SK-N-SH treated with all-trans-retinoic acid at 6 μM for 48 hours (cell line): ENCODE measurements around the gene AKT1.

Experiments used
- ARNTL ChIP-seq: fragments of 450-650 bp; formaldehyde crosslinking; IDR thresholded peaks from 2 replicates; pipeline ENCODE4 v1.5.0; 2020; ENCODE audit warnings: low read depth, mild to moderate bottlenecking, moderate library complexity, borderline replicate concordance
- CSDC2 ChIP-seq: fragments of 250-450 bp; sonication (Bioruptor Pico); IDR thresholded peaks from 2 replicates; pipeline ENCODE4 v1.5.0; 2020; ENCODE audit warnings: mild to moderate bottlenecking, moderate library complexity
- ESRRG ChIP-seq: fragments of 250-450 bp; sonication (Bioruptor Pico); IDR thresholded peaks from 2 replicates; pipeline ENCODE4 v1.6.1; 2021; ENCODE audit warnings: mild to moderate bottlenecking
- OSR1 ChIP-seq: fragments of 250-450 bp; sonication (Bioruptor Pico); IDR thresholded peaks from 2 replicates; pipeline ENCODE4 v1.8.0; 2022; ENCODE audit warnings: moderate library complexity, mild to moderate bottlenecking, inconsistent platforms
- PPARA ChIP-seq: fragments of 250-450 bp; sonication (Bioruptor Pico); IDR thresholded peaks from 2 replicates; pipeline ENCODE4 v1.5.0; 2020; ENCODE audit warnings: mild to moderate bottlenecking, borderline replicate concordance
- RARB ChIP-seq: fragments of 250-450 bp; sonication (Bioruptor Pico); IDR thresholded peaks from 2 replicates; pipeline ENCODE4 v1.8.0; 2021; ENCODE audit warnings: mild to moderate bottlenecking, moderate library complexity
- SNAI2 ChIP-seq: fragments of 250-450 bp; sonication (Bioruptor Pico); IDR thresholded peaks from 2 replicates; pipeline ENCODE4 v1.5.0; 2020; ENCODE audit warnings: mild to moderate bottlenecking, moderate library complexity
- TCF4 ChIP-seq: fragments of 250-450 bp; sonication (Bioruptor Pico); IDR thresholded peaks from 2 replicates; pipeline ENCODE4 v1.8.0; 2021; ENCODE audit warnings: mild to moderate bottlenecking, moderate library complexity, borderline replicate concordance
- ZFP3 ChIP-seq: fragments of 250-450 bp; sonication (Bioruptor Pico); IDR thresholded peaks from 2 replicates; pipeline ENCODE4 v1.5.0; 2020; ENCODE audit warnings: mild to moderate bottlenecking, moderate library complexity
- ZFP30 ChIP-seq: fragments of 450-650 bp; formaldehyde crosslinking; IDR thresholded peaks from 2 replicates; pipeline ENCODE4 v1.5.0; 2022; ENCODE audit warnings: mild to moderate bottlenecking, moderate library complexity
- ZNF70 ChIP-seq: fragments of 450-650 bp; formaldehyde crosslinking; IDR thresholded peaks from 2 replicates; pipeline ENCODE4 v1.5.0; 2020; ENCODE audit warnings: mild to moderate bottlenecking, moderate library complexity
- TF ChIP-seq, protein P1 (sequence below): fragments of 250-450 bp; sonication (Bioruptor Pico); IDR thresholded peaks from 2 replicates; pipeline ENCODE4 v1.8.0; 2020; ENCODE audit warnings: mild to moderate bottlenecking, moderate library complexity, borderline replicate concordance
- TF ChIP-seq, protein P2 (sequence below): fragments of 250-450 bp; sonication (Bioruptor Pico); IDR thresholded peaks from 2 replicates; pipeline ENCODE4 v1.5.1; 2020; ENCODE audit warnings: low read depth, mild to moderate bottlenecking, moderate library complexity
- TF ChIP-seq, protein P3 (sequence below): fragments of 250-450 bp; sonication (Bioruptor Pico); IDR thresholded peaks from 2 replicates; pipeline ENCODE4 v1.5.0; 2020; ENCODE audit warnings: mild to moderate bottlenecking, moderate library complexity

DNA sequence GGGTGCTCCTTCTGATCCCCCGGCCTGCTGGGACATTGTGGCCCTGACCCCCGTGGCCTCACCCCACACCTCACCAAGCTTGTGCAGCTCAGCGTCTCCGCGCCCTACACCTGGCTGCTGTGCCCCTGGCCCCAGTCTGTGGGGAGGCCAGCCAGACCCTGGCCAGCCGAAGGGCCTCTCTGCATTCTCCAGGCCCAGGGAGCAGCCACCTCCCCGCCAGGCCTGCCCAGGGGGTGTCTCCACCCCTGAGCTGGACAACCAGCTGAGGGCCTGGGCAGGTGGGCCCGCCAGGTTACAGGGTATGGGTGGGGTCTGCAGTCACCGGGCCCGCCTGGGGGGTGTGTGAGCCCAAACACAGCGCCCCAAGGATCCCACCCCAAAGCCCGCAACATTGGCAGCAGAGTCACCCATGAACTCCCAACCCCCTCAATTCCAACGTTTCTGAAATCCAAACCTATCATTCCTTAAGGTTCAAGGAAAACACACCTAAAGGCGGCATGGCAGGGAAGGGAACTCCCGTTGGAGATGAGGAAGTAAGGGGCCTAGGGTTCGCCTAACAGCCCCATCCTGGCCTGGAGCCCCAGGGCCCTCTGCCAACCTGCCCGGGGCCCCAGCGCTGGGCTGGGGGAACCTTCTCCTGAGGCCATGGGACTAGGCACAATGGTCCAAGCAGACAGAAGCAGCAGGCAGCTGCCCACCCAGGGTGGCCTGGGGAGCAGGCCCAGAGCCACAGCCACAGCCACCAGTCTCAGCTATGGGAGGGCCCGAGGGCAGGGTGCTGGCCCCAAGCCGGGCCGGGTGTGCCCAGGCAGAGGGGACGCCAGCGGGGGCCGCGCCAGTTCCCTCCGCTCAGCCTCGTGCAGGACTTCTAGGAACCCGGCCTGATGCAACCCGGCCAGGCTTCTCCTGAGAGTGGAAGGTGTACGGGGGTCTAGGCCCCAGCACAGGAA lies 8.5 kb downstream of the AKT1 start:
- no peak for TF ChIP-seq OSR1 (CRISPR knock-in tag)
- TF ChIP-seq, protein P1, sequence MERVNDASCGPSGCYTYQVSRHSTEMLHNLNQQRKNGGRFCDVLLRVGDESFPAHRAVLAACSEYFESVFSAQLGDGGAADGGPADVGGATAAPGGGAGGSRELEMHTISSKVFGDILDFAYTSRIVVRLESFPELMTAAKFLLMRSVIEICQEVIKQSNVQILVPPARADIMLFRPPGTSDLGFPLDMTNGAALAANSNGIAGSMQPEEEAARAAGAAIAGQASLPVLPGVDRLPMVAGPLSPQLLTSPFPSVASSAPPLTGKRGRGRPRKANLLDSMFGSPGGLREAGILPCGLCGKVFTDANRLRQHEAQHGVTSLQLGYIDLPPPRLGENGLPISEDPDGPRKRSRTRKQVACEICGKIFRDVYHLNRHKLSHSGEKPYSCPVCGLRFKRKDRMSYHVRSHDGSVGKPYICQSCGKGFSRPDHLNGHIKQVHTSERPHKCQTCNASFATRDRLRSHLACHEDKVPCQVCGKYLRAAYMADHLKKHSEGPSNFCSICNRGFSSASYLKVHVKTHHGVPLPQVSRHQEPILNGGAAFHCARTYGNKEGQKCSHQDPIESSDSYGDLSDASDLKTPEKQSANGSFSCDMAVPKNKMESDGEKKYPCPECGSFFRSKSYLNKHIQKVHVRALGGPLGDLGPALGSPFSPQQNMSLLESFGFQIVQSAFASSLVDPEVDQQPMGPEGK (CRISPR knock-in tag) = no peak
- TF ChIP-seq RARB = no peak
- no peak for TF ChIP-seq ZFP30 (CRISPR knock-in tag)
- no peak for TF ChIP-seq ARNTL (CRISPR knock-in tag)
- no peak for TF ChIP-seq ESRRG (CRISPR knock-in tag)
- TF ChIP-seq, protein P2, sequence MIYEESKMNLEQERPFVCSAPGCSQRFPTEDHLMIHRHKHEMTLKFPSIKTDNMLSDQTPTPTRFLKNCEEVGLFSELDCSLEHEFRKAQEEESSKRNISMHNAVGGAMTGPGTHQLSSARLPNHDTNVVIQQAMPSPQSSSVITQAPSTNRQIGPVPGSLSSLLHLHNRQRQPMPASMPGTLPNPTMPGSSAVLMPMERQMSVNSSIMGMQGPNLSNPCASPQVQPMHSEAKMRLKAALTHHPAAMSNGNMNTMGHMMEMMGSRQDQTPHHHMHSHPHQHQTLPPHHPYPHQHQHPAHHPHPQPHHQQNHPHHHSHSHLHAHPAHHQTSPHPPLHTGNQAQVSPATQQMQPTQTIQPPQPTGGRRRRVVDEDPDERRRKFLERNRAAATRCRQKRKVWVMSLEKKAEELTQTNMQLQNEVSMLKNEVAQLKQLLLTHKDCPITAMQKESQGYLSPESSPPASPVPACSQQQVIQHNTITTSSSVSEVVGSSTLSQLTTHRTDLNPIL (CRISPR knock-in tag) = no peak
- TF ChIP-seq, protein P3, sequence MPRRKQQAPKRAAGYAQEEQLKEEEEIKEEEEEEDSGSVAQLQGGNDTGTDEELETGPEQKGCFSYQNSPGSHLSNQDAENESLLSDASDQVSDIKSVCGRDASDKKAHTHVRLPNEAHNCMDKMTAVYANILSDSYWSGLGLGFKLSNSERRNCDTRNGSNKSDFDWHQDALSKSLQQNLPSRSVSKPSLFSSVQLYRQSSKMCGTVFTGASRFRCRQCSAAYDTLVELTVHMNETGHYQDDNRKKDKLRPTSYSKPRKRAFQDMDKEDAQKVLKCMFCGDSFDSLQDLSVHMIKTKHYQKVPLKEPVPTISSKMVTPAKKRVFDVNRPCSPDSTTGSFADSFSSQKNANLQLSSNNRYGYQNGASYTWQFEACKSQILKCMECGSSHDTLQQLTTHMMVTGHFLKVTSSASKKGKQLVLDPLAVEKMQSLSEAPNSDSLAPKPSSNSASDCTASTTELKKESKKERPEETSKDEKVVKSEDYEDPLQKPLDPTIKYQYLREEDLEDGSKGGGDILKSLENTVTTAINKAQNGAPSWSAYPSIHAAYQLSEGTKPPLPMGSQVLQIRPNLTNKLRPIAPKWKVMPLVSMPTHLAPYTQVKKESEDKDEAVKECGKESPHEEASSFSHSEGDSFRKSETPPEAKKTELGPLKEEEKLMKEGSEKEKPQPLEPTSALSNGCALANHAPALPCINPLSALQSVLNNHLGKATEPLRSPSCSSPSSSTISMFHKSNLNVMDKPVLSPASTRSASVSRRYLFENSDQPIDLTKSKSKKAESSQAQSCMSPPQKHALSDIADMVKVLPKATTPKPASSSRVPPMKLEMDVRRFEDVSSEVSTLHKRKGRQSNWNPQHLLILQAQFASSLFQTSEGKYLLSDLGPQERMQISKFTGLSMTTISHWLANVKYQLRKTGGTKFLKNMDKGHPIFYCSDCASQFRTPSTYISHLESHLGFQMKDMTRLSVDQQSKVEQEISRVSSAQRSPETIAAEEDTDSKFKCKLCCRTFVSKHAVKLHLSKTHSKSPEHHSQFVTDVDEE (CRISPR knock-in tag) = no peak
- TF ChIP-seq SNAI2 (CRISPR knock-in tag) = no peak
- no peak for TF ChIP-seq PPARA (CRISPR knock-in tag)
- TF ChIP-seq CSDC2 (CRISPR knock-in tag) = no peak
- TF ChIP-seq ZFP3 = no peak
- TF ChIP-seq ZNF70 (CRISPR knock-in tag) = no peak
- no peak for TF ChIP-seq TCF4 (CRISPR knock-in tag)
